GM21381 (cell line): ENCODE data around the gene CFAP70.
"Not testable (repeated sequence)": the region's sequence is repeated elsewhere in the genome, so short reads cannot be mapped to it uniquely, and the experiment has no call there.

Experiments
- ATAC-seq: cut with Tn5 transposase; IDR thresholded peaks from one replicate; pipeline ENCODE4 v1.9.1; 2021; ENCODE audit warnings: mild to moderate bottlenecking, moderate library complexity; ENCODE audit not compliant: unreplicated experiment

Gene CFAP70

DNA sequence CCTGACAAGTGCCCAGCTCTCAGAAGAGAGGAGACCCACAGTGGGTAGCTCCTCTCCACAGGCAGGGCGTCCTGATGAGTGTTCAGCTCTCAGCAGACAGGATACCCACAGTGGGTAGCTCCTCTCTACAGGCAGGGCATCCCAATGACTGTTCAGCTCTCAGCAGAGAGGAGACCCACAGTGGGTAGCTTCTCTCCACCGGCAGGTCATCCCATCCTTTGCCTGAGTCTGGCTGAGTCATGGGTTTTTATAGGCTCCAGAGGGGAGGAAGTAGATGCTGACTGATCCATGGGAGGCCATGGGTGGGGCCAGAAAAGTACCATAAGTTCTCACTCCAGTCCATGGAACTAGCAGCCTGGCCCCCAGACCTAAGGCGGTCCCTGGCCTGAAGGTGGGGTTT lies 18.5 kb downstream of the CFAP70 start:
- ATAC-seq: no peak

DNA sequence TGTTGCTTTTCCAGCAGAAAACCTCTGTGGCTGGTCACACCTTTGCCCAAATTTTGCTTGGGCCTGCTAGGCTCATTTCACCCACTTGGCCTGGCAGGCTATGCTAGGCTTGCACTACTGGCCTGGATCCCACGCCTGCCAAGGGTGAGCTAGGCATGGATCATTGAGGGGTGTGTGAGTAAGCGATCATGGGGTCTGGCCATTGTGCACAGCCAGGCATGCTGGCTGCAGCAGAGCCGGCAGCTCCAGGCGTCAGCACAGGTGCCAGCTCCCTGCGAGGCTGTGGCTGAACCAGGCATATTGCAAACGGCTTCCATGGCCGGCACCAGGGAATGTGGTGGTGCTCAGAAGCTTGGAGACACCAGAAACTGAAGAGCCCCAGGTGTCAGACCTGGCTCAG lies 19.2 kb downstream of the CFAP70 start:
- no peak for ATAC-seq

GRCh38 chr10:73338801-73339368 lies 19.8 kb downstream of the CFAP70 start:
- no peak for ATAC-seq

GRCh38 chr10:73333202-73333601 lies 25.5 kb downstream of the CFAP70 start:
- no peak for ATAC-seq

- ATAC-seq: no peak
Measured at GRCh38 chr10:73332379-73332778, 26.3 kb downstream of the CFAP70 start.

GRCh38 chr10:73328523-73328922 lies 30.1 kb downstream of the CFAP70 start:
- ATAC-seq: not testable (repeated sequence)

GRCh38 chr10:73325290-73325689 lies 33.4 kb downstream of the CFAP70 start:
- ATAC-seq: not testable (repeated sequence)

DNA sequence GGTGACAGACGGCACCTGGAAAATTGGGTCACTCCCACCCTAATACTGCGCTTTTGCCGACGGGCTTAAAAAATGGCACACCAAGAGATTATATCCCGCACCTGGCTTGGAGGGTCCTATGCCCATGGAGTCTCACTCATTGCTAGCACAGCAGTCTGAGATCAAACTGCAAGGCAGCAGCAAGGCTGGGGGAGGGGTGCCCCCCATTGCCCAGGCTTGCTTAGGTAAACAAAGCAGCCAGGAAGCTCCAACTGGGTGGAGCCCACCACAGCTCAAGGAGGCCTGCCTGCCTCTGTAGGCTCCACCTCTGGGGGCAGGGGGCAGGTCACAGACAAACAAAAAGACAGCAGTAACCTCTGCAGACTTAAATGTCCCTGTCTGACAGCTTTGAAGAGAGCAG lies 35.1 kb downstream of the CFAP70 start:
- not testable (repeated sequence) for ATAC-seq

DNA sequence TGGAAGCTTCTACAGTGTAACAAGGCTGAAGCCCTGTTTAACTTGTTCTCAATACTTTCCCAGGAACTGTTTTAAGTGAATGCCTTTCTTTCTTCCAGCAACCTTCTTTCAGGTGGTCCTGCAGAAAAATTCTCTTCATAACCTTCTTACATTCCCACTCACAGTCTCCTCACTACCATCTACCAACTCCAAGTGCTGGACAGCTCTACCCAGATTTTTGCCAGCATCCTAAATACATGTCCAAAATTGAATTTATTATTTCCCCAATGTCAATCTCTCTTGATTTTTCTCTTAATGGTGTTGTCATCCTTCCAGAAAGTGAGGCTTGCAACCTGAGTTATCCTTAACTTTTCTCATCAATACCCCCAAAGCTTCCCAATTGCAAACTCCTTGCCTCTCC lies 48.2 kb downstream of the CFAP70 start:
- no peak for ATAC-seq

GRCh38 chr10:73307203-73307800 lies 51.4 kb downstream of the CFAP70 start:
- no peak for ATAC-seq

DNA sequence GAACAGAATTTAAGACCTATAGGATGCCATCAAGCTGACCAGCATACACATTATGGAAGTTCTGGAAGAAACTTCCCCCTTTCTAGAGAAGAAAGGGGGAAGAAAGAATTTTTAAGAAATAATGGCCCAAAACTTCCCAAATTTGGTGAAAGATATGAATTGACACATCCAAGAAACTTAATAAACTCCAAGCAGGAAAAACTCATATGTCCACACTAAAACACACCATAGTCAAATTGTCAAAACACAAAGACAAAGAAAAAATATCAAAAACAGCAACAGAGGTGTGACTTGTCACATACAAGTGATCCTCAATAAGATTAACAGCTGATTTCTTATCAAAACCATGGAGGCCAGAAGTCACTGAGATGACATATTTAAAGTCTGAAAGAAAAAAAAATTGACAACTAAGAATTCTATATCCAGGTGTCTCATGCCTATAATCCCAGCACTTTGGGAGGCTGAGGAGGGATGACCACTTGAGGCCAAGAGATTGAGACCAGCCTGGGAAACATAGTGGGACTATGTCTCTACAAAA lies 52.4 kb downstream of the CFAP70 start:
- no peak for ATAC-seq

DNA sequence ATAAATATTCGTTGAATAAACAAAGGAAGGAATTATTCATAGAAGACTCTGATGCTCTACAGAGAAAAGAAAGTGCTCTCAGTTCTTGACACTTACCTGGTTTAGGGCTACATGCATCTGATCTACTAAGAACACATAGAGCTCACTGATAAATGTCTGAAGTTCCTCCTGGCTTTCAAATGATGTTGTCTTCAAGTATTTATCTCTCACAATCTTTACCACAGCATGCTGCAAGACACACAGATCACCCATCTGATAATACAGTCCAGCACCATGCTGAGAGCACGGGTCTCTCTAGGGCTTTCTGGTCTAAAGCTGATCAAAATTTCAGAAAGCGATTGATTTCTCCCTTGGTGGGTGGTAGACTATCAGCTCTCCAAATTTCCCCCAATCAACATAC lies 61.7 kb downstream of the CFAP70 start:
- no peak for ATAC-seq

- ATAC-seq: no peak
Measured at GRCh38 chr10:73293461-73293860, 65.2 kb downstream of the CFAP70 start.

DNA sequence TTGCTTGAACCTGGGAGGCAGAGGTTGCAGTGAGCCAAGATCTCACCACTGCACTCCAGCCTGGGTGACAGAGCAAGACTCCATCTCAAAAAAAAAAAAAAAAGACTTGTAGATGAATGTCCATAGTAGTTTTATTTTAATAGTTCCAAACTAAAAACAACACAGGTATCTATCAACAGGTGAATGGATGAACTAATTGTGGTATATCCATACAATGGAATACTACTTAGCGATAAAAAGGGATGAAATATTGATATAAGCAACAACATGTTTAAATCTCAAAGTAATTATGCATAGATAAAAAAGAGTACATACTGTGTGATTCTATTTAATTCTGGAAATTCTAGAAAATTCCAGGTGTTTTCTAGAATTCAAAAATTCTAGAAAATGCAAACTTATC lies 68.7 kb downstream of the CFAP70 start:
- ATAC-seq: no peak

- no peak for ATAC-seq
Measured at GRCh38 chr10:73287441-73287840, 71.2 kb downstream of the CFAP70 start.

DNA sequence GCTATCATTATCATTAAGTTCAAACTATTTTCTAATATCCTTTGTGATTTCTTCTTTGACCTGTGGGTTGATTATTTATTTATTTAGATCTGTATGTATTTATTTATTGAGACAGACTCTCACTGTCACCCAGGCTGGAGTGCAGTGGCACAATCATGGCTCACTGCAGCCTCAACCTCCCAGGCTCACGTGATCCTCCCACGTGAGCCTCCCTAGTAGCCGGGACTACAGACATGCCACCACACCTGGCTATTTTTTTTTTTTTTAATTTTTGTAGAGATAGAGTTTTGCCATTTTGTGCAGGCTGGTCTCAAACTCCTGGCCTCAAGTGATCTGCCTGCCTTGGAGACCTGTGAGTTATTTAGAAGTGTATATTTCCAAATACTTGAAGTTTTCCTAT lies 77.6 kb downstream of the CFAP70 start:
- ATAC-seq: no peak

DNA sequence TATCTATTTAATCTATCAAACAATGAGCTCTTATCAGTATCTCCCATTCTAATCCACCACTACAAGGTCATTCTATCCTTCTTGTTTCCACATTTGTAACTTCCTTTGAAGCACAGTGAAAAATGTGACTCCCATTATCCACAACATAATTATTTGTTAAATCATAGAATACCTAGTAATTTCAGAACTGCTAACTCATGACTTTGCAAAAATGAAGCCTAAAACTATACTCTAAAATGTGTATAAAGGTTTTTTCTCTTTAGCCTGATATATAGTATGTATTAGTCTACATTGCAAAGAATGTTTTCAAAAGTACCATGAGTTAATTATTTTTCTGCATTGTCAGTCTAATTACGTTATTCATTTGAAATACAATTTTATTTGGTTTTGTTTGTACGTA lies 94.2 kb downstream of the CFAP70 start:
- ATAC-seq: no peak

GRCh38 chr10:73263693-73264347 lies 94.8 kb downstream of the CFAP70 start:
- no peak for ATAC-seq

DNA sequence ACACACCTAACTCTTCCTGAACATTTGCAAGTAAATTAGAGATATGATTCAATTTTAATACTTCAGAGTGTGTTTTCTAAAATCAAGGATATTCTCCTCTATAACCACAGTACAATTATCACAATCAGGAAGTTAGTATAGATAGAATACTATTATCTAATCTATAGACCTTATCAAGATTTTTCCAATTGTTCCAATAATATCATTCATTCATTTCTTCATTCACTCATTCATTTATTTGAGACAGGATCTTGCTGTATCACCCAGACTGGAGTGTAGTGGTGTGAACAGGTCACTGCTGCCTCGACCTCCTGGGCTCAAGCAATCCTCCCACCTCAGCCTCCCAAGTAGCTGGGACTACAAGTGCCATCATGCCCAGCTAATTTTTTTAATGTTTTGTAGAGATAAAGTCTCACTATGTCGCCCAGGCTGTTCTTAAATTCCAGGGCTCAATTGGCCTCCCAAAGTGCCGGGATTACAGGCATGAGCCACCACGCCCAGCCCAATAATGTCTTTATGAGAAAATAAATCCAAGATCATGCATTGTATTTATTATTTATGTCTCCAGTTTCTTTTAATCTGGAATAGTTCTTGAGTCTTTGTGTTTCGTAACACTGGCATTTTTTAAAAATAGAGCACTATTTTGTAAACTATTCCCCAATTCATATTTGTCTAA lies 95.6 kb downstream of the CFAP70 start:
- ATAC-seq: no peak

GRCh38 chr10:73262105-73262730 lies 96.4 kb downstream of the CFAP70 start:
- ATAC-seq: no peak

- ATAC-seq: no peak
Measured at GRCh38 chr10:73261362-73261995, 97.2 kb downstream of the CFAP70 start.
